Fibroblast of skin of abdomen (primary cell): ENCODE data around the gene WDR7.

Experiments
- DNase-seq: peaks from one replicate; pipeline ENCODE4 v3.0.0-alpha.2; 2013

Gene WDR7

GRCh38 chr18:56897122-56897521, 246.0 kb downstream of the WDR7 start:
- DNase-seq, result no peak

GRCh38 chr18:56899660-56900059, 248.5 kb downstream of the WDR7 start:
- no peak for DNase-seq

DNA sequence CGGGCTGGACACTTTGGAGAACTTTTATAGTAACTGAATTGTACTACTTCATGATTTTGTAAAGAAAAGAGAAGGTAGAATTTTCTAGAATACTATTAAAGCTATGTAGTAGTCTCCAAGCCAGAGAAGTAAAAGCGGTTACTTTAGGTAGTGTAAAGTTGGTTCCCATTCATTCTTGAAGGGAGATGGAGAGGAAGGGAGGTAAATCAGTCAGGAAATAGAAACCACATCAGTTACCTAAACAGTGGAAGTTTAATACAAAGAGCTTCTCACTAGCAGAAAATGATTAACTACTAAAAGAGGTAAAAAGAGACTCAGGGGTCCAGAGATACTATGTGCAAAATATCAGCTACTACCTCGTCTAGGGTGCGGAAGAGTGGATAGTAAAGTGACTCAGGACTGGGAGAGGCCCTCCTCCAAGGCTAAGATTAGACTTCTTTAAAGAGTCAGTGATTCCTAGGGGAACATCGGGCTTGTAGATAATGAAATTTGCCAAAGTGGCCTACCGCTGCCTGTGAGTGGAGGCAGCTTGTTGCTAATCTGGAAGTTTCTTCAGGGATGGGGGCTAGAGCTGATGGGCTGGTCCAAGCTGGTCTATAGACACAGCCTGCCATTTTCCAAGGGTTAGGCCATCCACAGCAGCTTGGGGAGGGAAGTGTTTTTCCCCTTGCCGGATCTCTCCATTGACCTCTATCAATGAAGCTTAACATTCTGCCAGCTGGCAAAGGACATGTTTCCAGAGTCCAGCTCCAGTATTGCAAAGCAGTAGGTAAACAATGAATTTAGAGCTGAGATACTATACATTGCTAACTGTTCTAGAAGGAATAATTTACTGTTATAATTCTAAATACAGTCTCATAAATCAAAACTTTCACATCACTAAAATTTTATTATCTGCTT, 249.3 kb downstream of the WDR7 start:
- DNase-seq, result no peak

DNA sequence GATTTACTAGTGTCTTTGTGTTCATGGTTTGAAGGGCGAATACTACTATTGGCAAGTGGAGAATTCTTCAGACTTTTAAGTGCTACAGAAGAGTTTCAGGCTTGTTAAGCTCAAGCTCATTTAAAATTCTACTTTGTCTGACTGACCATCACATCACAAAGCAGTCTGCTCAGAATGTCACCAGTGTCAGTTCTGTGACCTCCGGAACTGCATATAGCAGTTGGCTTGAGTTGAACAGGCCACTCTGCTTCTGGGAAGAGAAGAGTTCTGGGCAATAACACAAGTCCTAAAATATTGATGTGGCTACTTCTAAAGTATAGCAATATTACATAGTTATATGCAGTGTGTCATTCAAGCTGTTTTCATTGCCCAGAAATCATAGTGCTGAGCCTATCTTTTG, 250.8 kb downstream of the WDR7 start:
- no peak for DNase-seq

DNA sequence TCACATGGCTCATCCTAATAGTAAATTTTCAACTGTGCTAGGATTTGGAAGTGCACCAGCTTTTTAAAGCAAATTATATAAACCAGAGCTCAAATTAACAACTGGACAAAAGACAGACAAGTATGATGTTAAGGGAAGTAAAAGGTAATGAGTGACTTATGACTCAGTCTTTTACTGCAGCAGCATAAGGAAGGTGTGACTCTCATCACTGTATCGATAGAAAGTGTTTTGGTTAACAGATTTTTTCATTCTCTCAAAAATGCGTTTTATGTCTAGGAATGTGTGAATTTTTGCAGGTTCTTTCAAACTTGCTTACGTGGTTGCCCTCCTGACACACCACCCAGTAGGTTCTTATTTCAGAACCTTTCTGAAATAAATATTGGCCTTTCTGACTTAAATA, 251.5 kb downstream of the WDR7 start:
- no peak for DNase-seq

GRCh38 chr18:56903686-56904085, 252.5 kb downstream of the WDR7 start:
- no peak for DNase-seq

- no peak for DNase-seq
These were observed 256.6 kb downstream of the WDR7 start for GRCh38 chr18:56907771-56908170.

GRCh38 chr18:56910237-56910636, 259.1 kb downstream of the WDR7 start:
- DNase-seq, result no peak

GRCh38 chr18:56910967-56911366, 259.8 kb downstream of the WDR7 start:
- DNase-seq, result no peak

DNA sequence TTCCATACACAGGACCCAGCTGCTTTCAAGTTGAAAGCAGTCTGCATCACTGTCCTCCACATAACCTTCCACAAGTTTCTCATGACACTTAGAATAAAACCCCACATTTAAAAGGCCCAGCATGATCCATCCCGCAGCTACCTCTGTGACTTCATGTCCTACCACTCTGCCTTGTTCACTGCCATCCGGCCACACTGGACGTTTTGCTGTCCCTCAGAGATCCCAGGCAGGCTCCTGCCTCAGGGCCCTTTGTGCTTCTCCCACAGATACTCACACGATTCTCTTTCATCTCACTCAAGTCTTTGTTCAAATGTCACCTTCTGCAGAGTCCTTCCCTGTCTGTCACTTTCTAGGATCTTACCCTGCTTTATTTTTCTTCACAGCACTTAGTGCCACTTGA, 262.8 kb downstream of the WDR7 start:
- DNase-seq, result no peak

DNA sequence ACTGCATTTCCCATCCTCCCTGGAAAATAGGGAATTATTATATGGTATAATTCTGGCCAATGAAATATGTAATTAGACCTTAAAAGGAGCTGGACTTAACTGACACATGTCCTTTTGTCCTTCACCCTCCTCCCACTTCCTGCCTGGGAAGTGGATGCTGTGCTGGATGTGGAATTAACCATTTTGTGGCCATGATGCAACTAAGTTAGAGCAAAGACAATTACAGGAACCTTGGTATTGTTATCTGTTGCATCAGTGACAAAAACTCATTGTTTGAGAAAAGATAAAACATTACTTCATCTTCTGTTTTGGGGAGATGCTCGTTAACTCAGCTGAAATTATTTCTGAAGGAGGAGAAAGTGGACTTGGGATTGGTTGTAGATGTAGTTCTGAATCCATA, 268.0 kb downstream of the WDR7 start:
- no peak for DNase-seq

GRCh38 chr18:56921896-56922480, 270.8 kb downstream of the WDR7 start:
- DNase-seq, result no peak

GRCh38 chr18:56926734-56927133, 275.6 kb downstream of the WDR7 start:
- no peak for DNase-seq

DNA sequence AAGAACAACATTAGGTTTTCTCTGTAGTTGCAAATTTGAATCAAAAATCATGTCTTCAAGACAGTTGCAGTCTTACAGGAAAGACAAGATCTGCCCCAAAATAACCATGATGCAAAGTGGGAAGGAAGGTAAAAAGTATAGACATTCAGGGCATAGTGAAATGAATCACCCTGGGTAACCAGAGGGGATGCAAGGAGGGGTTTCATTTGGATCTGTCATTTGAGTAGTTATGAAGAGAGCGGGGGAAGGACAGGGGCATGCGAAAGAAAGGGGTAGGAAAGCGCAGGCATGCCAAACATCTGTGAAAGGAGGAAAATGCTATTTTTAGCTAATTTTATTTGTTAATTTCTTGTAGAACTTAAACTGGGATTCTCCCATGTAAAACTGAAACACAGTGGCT, 276.6 kb downstream of the WDR7 start:
- DNase-seq, result no peak

DNA sequence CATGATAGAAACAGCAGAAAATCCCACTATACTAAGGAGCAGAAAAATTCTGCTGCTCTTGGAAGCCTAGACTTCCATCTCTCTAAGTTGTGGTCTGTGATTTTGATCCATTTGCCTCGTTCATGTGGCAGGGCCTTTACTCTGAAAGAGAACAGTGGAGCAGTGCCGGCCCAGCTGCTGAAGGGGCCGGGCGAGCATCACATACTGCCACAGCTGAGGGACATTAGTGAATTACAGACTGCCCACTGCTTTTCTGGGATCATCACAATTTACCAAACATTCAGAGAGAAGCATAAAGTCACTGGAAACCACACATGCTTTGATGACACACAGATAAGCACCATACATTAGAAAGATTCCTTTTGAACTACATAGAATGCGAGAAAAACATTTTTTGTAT, 278.7 kb downstream of the WDR7 start:
- DNase-seq, result no peak

GRCh38 chr18:56933472-56933871, 282.3 kb downstream of the WDR7 start:
- no peak for DNase-seq

GRCh38 chr18:56934131-56934530, 283.0 kb downstream of the WDR7 start:
- no peak for DNase-seq

GRCh38 chr18:56934906-56935305, 283.7 kb downstream of the WDR7 start:
- DNase-seq, result no peak

DNA sequence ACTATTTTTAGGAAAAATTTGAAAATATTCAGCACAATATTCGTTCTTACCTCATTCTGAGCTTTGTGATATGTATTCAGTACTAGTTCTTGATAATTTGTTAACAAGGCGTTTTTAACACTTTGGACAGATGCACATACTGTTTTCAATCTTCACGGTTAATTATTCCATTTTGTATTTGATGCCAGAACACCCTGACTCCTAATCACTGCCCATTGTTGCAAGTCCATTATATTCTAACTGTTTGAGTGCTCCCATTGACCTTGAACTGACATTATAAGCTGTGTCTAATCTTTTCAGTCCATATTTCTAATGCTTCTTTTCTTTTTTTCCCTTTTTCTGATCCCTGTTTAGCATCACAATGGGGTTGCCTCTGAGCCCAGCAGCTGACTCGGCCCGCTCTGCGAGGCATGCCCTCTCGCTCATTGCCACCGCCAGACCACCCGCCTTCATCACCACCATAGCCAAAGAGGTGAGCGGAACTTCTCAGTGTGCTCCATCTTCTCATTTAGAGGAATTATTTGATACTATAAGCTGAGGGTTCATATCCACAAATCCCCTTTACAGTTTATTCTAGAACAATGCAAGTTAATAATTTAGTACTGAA, 284.4 kb downstream of the WDR7 start:
- DNase-seq, result no peak

DNA sequence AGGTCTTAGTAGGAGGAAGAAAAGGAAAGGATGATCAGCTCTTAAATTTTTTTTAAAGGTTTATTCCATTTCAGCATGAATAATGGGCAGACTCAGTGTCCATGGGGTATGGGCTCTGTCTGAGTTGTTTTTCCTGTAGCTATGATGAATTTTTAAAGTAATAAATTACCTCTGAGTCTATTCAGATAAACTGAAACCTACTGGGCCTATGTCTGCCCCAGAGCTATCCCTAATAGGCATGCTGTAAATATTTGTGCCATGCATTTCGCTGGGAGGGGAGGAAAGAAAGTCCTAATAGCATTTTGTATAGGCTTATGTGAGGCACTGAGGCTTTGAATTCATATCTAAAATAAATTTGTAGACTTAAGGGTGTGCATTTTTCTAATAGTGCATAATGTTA, 285.3 kb downstream of the WDR7 start:
- no peak for DNase-seq

DNA sequence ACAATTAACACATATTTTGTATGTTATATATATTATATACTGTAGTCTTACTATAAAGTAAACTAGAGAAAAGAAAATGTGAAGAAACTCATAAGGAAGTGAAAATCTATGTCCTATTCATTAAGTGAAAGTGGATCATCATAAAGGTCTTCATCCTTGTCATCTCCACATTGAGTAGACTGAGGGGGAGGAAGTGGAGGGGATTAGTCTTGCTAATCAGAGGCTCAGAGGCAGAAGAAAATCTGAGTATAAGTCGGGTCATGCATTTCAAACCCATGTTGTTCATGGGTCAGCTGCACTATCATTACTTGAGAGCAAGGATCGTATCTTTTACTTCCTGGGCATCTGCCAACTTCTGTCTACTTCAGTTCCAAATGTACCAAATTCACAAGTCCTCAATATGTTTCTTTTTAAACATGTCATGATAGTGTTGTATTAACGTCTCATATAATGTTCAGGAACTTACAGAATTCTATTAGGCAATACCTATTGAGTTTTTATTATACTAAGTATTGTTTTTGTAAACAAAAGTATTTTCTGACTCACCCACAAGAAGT, 286.8 kb downstream of the WDR7 start:
- DNase-seq, result no peak

- no peak for DNase-seq
These were observed 294.3 kb downstream of the WDR7 start for GRCh38 chr18:56945171-56946083.

GRCh38 chr18:56947236-56947635, 296.1 kb downstream of the WDR7 start:
- DNase-seq, result no peak
